Kidney epithelial cell (primary cell): ENCODE measurements around the gene FAM24B. TPM values are rescaled to one million over a fixed set of nuclear protein-coding genes. Genes with fewer than 3 reads are reported as not detected.

Source experiments
- DNase-seq: peaks from one replicate; pipeline ENCODE4 v3.0.0-alpha.2; 2010; ENCODE audit warnings: low read depth
- H3K27me3 ChIP-seq: 2 replicates; pipeline ENCODE4 v1.6.0; 2011; ENCODE audit warnings: low read length; ENCODE audit not compliant: control insufficient read depth, insufficient read depth
- H3K36me3 ChIP-seq: 2 replicates; pipeline ENCODE4 v1.5.1; 2011; ENCODE audit warnings: low read length; ENCODE audit not compliant: control insufficient read depth, insufficient read depth
- H3K4me3 ChIP-seq: 2 replicates; pipeline ENCODE4 v1.5.1; 2011; ENCODE audit warnings: low read depth, mild to moderate bottlenecking, control low read depth, low read length
- CTCF ChIP-seq: IDR thresholded peaks from 2 replicates; pipeline ENCODE4 v1.5.1; 2011; ENCODE audit warnings: mild to moderate bottlenecking, moderate library complexity, low read length, control low read depth, inconsistent platforms; ENCODE audit not compliant: insufficient read depth, poor library complexity, severe bottlenecking
- total RNA-seq: library from RNA; depleted of rRNA; stranded (reverse); fragments of >200 nt; gene quantifications from 2 replicates; pipeline ENCODE4 v1.2.3, GENCODE V29; 2015

The FAM24B gene
- total RNA-seq, 1 donor from 2014 or later: 14.6 TPM

DNA sequence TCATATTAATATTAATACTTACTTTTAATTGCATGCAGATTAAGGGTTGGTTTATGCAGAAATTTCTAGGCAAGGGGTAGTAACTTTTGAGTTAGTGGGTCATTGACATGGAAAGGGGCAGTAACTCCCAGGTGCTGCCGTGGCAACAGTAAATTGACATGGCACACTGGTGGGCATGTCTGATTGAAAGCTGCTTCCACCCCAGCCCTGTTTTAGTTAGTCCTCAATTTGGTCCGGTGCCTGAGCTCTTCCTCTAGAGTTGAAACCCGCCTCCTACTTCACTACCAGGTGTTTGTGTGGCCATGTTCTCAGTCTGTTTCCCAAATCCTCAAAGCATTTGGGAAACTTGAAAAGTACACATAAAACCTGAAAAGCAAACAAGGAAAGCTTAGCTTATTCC, 52.1 kb downstream of the FAM24B start:
- Histone ChIP-seq H3K27me3 (no peaks in the 10 kb centered on the region), H3K4me3 (no peak overlapping the region), H3K36me3 (no peaks in the 10 kb centered on the region)
- no peak for TF ChIP-seq CTCF
- DNase-seq: no peak

- Histone ChIP-seq H3K27me3 (peaks cover 18% of the 10 kb centered on the region), H3K4me3 (no peak overlapping the region), H3K36me3 (no peaks in the 10 kb centered on the region)
- DNase-seq: no peak
- TF ChIP-seq CTCF: no peak
These were observed 56.2 kb downstream of the FAM24B start for GRCh38 chr10:122822973-122823690.

DNA sequence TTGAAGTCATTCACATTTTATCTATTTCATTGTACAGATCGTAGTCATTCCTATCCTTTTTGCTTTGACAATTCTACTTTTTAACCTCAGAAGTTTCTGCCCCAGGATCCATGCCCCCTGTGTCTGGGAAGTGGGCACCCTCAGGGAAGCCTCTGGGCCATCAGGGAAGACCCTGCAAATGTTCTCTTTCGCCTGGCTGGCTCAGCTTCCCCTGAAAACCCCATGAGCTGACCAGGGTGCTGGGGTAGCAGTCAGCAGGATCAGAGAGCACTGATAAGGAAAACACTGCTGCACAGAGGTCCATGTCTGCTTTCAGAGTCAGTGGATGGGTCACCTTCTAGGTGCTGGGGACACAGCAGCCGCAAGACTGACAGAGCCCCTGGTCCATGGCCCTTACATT, 57.6 kb downstream of the FAM24B start:
- Histone ChIP-seq H3K36me3 (no peaks in the 10 kb centered on the region), H3K27me3 (peaks cover 21% of the 10 kb centered on the region), H3K4me3 (no peak overlapping the region)
- DNase-seq: no peak
- TF ChIP-seq CTCF: no peak

DNA sequence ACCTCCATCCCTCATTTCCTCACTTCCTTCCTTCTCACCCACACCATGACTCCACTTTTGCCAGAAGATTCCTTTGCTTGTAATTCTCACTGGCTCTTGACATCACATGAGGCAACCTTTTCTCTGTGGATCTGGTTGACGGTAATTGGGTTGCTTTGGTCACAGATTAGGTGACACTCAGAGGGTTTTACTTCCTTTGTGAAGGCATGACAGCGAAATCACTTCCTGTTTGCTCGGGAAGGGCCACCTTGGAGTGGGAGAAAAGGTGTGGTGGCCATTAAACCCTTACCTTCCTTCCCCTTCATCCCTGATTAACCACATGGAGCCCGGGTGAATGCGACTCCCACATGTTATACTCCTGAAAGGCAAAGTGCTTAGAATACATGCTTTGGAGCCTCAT, 63.9 kb downstream of the FAM24B start:
- DNase-seq: no peak
- Histone ChIP-seq H3K4me3 (no peak overlapping the region), H3K36me3 (no peaks in the 10 kb centered on the region), H3K27me3 (peaks cover 20% of the 10 kb centered on the region)
- no peak for TF ChIP-seq CTCF

- Histone ChIP-seq H3K4me3 (no peak overlapping the region), H3K27me3 (peaks cover 16% of the 10 kb centered on the region), H3K36me3 (no peaks in the 10 kb centered on the region)
- TF ChIP-seq CTCF: no peak
- no peak for DNase-seq
These were observed 64.9 kb downstream of the FAM24B start for GRCh38 chr10:122814493-122814892.

DNA sequence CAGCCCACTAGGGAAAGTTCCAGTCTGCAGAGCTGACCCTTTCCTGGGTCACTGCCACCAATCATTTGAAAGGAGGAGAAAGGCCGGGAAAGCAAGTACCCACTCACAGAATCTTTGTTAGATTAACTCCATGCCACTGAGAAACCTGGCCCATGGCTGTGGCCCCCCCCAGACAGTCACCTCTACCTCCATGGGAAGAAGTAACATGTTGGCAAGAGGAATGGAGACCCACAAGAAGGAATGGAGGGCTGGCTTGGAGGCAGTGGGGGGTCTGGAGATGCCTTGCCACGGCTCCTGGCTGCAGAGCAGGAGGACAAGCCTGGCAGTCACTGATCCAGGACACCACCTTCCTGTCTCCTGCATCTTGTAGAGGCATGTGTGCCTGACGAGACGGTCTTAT, 66.6 kb downstream of the FAM24B start:
- Histone ChIP-seq H3K4me3 (no peak overlapping the region), H3K27me3 (peaks cover under 1% of the 10 kb centered on the region), H3K36me3 (no peaks in the 10 kb centered on the region)
- no peak for TF ChIP-seq CTCF
- no peak for DNase-seq
